Fibroblast of skin of back (primary cell): ENCODE measurements around the gene ABCB10. TPM values are rescaled to one million over a fixed set of nuclear protein-coding genes. Genes with fewer than 3 reads are reported as not detected.
A peak's percentile ranks its signal among the peaks of the same experiment; 100 is the strongest.

Experiments used
- DNase-seq: peaks from one replicate; pipeline ENCODE4 v3.0.0-alpha.2; 2013
- polyA plus RNA-seq, 2 experiments: library from polyadenylated mRNA; unstranded; fragments of 120-200 nt; gene quantifications; one replicate each; pipeline ENCODE4 v1.2.1, GENCODE V29; 2013; ENCODE audit not compliant: insufficient read length in 2 of 2

ABCB10 gene
- polyA plus RNA-seq (2013, experiment 1 of 2; ENCODE audit: insufficient read length), result 16.7 TPM
- 14.4 TPM for polyA plus RNA-seq (2013, experiment 2 of 2; ENCODE audit: insufficient read length)

DNA sequence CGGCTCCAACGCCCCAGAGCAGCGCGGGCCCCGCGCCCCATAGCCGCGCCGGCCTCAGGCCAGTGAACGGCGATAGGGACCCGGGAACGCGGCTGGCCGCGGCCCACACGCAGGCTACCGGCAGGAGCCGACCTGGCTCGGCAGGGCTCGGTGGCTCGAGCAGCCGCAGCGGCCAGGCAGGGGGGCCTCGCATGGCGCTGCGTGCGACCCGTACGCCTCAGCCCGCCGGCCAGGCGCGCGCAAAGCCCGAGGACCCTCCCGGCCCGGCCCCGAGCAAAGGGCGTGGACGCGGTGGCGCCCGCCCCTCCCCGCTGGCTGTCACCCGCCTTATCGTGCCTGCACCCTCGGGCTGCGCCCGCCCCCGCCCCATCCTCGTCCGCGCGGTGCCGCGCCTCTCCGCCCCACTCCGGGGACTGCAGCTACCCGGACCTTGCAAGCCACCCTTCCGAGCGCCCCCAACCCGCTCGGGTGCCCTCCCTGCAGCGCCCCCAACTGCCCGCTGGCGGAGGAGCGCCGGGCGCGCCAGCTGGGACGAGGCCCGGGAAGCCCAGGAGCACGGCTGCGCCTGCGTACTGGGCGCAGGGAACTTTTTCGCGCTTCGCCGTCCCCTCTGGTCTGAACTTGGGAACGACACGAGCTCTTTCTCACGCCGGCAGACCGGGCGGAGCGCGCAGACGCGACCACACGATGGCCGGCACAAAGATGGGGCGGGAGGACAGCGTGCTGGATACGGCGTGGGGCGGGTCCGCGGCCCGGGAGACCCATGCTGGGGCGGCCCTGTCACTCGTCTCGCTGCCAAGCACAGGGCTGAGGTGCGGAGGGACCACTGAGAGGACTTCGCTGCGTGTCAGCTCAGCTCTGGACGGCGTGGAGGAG, at the start of gene ABCB10:
Gene ABCB10, minus strand, starts transcription at position 248 of the 876 bp plus-strand sequence. Its CDS starts 55 bp downstream, at position 193.
- DNase-seq, result peak; percentile 98

DNA sequence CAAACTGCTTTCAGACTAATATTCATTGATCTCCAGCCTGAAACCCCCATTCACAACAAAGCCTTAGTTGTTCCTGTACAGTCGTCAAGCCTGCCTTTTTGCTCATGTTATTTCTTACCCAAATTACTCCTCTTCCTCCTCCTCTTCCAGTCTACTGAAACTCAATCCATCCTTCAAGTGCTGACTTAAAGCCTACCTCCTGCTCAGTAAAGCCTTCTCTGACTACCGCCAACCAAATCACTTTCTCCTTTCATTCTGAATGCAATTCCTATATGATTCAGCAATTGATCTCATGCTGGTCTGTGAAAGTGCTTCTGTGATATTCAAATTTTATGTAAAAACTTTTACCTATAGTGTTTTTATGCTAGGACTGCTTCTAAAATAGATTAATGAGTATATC, 48.9 kb upstream of the ABCB10 start:
- no peak for DNase-seq

DNA sequence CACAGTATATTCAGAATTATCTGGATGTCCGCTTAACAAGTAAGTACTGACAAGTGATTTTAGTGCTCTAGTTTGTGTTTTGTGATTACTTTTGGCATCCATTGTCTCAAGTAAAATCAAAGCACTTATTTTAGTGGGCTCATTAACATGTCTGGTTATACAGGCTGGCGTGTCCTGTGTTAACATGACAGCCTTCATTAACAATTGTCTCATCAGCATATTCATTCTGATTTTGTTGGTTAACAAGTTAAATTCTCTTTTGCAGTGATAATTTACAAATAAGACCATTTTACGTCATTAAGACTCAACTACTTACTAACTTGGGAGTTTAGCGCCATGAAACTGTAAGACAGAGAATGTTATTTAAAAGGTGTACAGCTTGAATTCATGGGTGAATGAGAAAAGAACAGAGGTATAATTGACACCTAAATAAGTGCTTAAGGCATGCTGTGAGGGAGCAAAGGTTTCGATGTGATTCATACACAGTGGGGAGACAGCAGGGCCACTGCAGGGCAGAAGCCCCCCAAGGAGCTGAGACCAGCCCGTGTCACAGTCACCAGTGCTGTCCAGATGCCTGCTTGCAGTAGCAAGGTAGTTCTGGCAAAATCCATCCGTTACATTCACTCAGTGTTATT, 45.0 kb upstream of the ABCB10 start:
- no peak for DNase-seq

DNA sequence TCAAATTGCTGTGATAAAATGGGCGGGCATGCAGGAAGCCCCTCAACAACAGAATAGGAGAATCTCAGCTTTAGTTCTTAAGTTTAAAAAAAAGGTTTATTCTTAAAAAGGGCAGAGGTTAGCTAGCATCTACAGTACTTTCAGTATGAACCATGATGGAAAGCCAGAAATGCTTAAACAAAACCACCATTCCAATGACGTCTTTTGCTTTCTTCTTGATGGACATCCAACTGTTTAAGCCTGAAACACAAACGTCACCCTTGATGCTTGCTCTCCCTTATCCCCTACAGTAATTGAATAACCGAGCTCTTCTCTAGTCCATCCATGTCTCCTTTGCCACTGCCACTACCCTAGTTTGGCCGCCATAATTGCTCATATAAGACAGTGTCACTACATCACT, 41.7 kb upstream of the ABCB10 start:
- no peak for DNase-seq

DNA sequence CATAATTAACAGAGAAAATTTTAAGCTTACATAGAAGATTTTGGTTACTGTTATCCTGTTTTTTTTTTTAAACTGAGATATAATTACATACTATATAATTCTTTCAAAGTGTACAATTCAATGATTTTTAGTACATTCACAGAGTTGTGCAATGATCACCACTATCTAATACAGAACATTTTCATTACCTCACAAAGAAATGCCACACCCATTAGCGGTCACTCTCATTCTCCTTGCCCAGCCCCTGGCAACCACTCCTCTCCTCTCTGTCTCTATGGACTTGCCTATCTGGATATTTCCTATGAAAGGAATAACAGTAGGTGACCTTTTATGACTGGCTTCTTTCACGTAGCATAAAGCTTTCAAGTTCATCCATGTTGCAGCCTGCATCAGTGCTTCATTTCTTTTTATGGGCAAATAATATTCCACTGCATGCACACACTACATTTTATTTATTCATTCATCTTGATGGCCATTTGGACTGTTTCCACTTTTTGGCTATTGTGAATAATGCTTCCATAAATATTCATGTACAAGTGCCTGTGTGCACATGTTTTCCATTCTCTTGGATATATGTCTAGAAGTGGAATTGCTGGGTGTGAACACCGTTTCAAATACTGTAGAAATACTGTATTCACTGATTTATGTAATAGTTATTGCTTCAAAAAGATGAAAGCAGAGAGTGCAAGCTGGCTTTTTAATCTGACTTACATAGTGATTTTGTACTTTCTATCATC, 40.9 kb upstream of the ABCB10 start:
- DNase-seq, result no peak

DNA sequence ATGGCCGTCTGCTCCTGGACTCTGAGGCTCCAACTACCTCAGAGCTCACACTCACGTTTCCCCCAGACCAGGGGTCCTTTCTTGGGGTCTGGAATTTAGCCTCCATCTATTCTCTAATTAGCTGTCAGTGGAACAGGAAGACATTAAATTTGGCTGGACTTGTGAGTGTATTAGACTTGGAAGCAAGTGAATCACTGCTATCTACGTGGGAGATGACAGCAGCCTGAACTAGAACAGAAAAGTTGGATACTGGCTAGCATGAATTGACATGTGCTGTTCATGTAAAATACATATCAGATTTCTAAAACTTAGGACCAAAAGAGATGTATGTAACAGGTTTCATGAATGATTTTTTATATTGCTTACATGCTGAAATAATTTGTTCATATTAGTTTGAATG, 39.4 kb upstream of the ABCB10 start:
- peak; percentile 37 for DNase-seq

DNA sequence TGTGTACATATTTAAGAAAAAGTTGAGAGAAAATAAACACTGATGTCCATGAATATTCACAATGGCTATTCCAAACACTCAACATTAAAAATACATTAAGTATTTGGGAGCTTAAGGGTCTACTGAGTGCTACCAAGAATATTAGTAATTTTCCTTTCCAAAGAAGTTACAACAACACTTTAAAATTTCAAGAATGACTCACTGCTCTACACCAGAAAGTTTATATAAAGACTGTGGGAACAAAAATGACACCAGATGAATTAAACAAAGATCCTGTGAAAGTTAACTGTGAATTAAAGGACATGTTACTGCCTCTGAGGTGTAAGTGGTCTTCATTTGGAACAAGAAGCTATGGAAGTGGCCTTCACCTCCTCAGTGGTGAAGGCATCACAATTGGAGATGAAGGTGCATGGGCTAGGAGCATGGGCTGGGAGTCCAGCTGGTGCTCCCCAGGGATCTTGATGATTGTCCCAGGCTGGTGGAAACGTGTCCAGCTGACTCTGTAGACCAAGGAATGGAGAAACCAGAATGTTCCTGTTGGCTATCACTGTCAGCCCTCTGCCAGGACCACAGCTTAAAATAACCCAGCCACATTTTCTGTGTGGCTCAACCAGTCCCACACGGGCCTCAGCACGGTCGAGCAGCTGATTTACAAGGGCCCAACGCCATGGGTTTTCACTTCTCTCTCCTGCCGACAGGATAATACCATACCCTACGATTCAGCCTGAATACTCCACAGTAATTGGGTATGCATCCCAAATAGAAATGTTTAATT, 38.6 kb upstream of the ABCB10 start:
- DNase-seq, result peak; percentile 90

DNA sequence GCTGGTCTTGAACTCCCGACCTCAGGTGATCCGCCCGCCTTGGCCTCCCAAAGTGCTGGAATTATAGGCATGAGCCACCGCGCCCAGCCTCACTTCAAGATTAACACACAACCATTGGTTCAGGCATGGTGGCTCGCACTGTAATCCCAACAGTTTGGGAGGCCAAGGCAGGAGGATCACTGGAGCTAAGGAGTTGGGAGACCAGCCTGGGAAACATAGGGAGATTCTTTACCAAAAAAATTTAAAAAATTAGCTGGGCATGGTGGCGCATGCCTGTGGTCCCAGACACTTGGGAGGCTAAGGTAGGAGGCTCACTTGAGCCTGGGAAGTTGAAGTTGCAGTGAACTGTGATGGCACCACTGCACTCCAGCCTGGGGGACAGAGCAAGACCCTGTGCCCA, 37.4 kb upstream of the ABCB10 start:
- DNase-seq, result peak; percentile 17

DNA sequence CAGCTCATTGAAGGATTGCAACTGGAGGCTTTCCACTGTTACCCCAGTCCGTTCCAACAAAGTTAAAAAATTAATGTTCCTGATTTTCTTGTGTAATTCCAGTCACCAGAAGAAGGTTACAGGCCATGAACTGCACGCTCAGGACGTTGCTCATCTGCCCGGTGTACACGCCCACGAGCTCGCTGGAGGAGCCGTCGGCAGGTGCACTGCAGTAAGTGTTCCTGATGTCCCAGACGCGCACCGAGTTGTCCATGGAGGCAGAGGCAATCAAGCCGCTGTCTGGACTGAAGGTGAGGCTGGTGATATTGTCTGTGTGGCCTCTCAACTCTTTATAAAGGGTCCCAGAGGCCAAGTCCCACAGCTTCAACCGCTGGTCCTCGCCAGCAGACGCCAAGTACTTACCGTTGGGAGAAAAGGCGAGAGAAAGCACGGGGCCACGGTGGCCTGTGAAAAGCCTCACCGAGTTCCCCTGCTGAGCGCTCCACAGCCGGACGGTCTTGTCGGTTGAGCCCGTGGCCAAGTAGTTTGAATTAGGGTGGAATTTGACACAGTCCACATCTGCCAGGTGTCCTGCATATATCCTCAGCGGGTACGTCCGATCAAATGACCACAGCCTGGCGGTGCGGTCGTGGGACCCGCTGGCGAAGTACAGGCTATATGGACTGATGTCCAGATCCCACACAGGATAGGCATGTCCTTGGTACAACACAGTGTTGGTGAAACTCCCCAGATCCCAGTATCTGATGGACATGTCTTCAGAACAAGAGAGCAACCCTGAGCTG, 35.9 kb upstream of the ABCB10 start:
- no peak for DNase-seq

DNA sequence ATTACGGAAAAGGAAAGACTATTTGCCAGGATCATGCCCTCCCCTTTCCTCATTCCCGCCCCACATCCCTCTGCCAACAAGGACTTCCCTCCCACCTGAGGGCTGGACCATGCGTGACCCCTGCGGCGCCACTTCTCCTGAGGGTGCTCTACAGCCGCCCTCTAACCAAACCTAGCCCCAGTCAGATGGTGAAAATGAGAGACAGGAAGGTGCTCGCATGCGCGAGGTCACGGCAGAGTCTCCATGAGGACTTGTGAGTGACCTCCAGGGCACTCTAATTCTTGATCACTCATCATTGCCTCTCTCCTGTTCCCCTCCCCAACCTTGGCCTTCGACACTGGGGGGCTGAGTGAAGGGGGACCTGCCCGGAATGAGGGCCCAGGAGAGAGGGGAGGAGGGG, 35.3 kb upstream of the ABCB10 start:
- no peak for DNase-seq

DNA sequence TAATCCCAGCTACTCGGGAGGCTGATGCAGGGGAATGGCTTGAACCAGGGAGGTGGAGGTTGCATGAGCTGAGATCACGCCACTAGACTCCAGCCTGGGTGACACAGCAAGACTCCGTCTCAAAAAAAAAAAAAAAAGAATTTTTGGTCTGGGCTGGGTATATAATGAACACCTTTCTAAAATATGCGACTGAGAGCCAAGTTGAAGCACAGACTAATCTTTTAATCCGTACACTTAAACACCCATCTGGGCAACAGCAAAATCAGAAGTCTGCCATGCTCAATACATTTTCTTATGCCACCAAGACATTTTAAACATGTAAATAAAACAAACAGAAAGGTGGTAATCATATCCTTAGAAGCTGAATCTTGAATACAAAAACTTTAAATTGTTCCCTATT, 31.6 kb upstream of the ABCB10 start:
- no peak for DNase-seq

DNA sequence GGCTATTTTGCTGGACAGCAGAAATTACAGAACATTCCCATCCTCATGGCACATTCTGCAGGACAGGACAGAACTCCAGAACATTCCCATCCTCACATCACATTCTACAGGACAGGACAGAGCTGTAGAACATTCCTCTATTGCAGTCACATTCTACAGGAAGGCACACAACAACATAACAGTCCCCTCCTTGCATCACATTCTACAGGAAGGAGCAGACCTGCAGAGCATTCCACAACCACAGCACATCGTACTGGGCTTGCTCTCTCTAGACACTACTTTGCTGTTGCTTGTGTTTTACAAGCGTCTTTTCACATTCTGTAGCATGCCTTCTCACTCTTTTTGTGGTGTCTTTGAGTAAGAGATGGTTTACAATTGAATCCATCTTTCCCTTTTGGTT, 26.8 kb upstream of the ABCB10 start:
- DNase-seq, result no peak

DNA sequence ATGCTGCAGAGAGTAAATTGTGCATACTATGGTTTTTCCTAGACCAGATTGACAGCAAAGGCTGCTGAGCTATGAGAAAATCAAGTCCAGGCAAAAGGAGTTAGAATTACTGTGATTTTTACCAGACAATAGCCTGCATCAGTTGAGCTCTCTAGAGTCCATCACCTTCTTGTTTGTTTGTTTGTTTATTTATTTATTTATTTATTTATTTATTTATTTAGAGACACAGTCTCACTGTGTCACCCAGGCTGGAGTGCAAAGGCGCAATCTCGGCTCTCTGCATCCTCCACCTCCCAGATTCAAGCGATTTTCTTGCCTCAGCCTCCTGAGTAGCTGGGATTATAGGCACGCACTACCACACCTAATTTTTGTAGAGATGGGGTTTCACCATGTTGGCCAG, 24.2 kb upstream of the ABCB10 start:
- no peak for DNase-seq

DNA sequence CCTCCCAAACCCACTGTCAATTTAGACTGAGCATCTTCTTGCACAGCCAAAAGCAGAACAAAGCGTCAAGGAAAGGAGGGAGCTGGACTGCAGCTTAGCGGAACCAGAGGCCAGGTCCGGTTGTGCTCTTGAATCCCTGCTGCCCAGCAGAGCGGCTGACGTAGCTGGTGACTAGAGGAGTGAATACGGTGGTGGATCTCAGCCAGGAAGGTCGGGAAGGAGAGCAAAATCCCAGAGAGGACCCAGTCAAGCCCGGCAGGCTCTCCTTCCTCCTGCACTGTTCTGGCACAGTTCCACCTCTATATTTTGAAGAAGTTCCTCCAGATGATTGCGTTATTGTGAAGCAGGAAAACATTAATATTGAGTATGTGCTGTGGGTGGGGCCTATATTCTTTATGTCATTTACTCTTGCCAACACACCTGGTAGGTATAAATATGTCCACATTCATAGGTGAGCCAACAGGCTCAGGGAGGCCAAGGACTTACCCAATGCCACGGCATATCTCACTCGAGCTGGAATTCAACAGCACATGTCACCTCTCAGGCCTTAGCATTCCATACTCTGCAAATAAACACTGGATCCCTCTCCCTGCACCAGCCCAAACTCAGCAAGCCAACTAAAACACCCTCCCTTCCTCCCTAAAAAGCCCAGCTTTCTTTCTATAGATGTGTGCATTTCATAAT, 23.6 kb upstream of the ABCB10 start:
- no peak for DNase-seq

DNA sequence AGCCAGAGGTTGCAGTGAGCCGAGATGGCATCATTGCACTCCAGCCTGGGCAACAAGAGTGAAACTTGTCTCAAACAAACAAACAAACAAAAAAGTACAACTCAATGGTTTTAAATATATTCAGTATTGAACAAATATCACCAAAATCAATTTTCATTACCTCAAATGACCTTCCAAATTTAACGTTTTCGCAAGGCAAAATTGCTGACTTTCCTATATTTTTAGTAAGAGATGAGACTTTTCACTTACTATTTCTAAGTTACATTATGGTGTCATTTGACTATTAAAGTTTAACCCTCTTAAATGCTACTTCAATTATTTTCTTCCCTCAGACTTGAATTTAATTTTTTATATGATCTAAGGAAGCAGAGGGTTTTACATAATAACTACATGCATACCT, 23.0 kb upstream of the ABCB10 start:
- DNase-seq, result no peak

DNA sequence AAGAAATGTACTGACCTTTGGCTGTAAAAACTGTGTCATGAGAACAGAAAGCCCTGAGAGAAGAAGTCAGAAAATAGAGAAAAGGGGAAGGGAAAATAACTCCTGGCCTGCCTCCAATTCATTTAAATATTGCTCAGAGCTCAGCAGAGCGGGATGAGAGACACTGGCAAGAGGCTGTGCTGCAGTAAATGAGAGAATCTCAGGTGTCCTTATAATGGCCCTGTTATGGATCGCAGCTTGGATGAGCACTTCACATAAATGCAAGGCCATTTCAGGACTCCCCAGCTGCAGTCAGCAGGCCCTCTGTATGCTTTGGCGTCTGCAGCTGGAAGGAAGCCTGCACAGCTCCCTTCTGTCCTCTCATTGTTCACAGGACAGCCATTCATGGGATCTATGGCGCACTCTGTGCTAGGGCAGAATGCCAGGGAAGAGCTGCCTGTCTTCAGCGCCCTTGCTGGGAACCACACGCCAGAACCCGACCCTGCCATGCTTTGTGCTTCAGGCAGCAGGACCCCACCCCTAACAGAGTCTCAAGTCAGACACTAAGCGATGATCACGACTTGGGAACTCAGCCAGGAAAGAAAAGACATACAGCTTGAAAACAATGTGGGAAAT, 20.7 kb upstream of the ABCB10 start:
- DNase-seq, result peak; percentile 52

DNA sequence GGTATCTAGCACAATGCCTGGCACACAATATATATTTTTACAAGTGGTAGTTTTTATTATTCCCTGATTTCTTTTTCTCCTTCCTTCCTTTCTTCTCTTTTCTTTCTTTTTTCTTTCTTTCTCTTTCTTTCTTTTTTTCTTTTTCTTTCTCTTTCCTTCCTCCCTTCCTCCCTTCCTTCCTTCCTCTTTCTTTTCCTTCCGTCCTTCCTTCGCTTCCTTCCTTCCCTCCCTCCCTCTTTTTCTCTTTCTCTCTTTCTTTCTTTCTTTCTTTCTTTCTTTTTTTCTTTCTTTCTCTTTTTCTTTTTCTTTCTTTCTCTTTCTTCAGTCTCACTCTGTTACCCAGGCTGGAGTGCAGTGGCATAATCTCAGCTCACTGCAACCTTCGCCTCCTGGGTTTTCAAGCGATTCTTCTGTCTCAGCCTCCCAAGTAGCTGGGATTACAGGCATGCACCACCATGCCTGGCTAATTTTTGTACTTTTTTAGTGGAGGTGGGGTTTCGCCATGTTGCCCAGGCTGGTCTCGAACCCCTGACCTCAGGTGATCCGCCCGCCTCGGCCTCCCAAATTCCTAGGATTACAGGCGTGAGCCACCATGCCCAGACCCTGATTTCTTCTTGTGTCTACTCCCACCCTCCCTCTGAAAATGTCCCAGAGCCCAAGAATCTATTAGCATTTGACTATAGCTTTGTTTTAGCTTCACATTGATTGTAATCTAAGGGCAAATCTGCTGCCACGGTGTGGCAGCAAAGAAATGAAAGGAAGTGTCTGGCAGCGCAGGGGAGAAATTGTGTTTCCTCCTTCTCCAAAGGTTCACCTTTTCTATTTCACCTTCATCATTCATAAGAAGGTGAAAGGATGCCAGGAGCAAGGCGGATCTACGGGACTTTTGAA, 19.9 kb upstream of the ABCB10 start:
- DNase-seq, result no peak

DNA sequence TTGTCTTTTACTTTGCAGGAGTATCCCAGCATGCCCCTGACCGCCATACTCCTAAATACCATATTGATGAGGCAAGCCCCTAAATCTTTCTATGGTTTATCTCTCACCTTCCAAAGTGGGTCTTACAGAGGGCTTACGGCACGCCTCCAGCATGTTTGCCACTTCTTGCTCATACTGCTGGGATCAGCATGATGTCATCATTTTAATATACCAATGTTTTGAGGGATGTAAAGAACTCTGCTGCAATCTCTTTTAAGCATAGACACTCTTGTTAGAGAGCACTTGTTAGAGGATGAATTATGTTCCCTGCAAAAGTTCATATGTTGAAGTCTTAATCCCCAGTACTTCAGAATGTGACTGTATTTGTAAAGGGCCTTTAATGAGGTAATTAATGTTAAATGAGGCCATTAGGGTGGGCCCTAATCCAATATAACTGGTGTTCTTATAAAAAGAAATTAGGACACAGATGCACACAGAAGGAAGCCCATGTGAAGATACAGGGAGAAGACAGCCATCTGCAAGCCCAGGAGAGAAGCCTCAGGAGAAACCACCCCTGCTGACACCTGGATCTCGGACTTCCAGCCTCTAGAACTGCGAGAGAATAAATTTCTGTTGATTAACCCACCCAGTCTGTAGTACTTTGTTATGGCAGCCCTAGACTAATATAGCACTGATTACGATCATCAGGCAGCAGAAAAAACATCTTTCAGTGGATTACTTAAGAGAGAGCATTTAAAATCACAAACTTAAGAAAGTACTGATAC, 16.4 kb upstream of the ABCB10 start:
- no peak for DNase-seq

DNA sequence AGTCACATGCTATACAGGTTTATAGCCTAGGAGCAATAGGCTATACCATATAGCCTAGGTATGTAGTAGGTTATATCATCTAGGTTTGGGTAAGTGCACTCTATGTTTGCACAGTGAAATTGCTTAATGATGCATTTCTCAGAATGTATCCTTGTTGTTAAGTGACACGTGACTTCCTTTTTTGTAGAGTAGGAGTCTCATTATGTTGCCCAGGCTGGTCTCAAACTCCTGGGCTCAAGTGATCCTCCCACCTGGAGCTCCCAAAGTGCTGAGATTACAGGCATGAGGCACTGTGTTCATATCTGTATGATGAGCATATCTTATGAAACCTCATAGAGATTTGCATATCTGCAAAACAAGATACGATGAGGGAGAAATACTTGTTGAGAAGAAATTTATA, 13.8 kb upstream of the ABCB10 start:
- no peak for DNase-seq
